ENCODE data around the gene LRRC36. TPM values are rescaled to one million over a fixed set of nuclear protein-coding genes. Genes with fewer than 3 reads are reported as not detected.

The LRRC36 gene
- total RNA-seq, 1 experiment from 2014 or later = 0.13 TPM

- ATAC-seq = no peak
- Mint-ChIP-seq H3K4me3 (no peak overlapping the region), H3K36me3 (no peaks in the 10 kb centered on the region), H3K27ac (no peak overlapping the region), H3K9me3 (no peaks in the 10 kb centered on the region), H3K4me1 (no peaks in the 10 kb centered on the region), H3K27me3 (ENCODE audit: low read depth) (peaks cover 27% of the 10 kb centered on the region)
- ChIA-PET POLR2A (no interaction called here), CTCF (interaction anchor here (0.6 to 6.8 kb wide), 2 partner anchors 14 to 407 kb away, joined by 3 to 51 read pairs; no protein-coding TSS in a partner anchor)
- TF ChIP-seq JAZF1 (CRISPR knock-in tag; IDR thresholded peaks at IDR 0.05) (no peak), FOXJ3 (CRISPR knock-in tag; IDR thresholded peaks at IDR 0.05; ENCODE audit: borderline replicate concordance) (no peak), ATF2 (CRISPR knock-in tag; IDR thresholded peaks at IDR 0.05; ENCODE audit: borderline replicate concordance, low read depth) (no peak), ZNF138 (CRISPR knock-in tag; conservative IDR thresholded peaks at IDR 0.05) (no peak), ZBTB21 (CRISPR knock-in tag; IDR thresholded peaks at IDR 0.05; ENCODE audit: borderline replicate concordance) (no peak), TCF7 (CRISPR knock-in tag; IDR thresholded peaks at IDR 0.05; ENCODE audit: low read depth) (no peak), AR (CRISPR knock-in tag; IDR thresholded peaks at IDR 0.05) (no peak), ELF4 (CRISPR knock-in tag; IDR thresholded peaks at IDR 0.05; ENCODE audit: low read depth) (no peak)
- no peak for DNase-seq (ENCODE audit: low spot score)
Observed at GRCh38 chr16:67299269-67299668, 27.3 kb upstream of the LRRC36 start.

- DNase-seq (ENCODE audit: low spot score) (no peak), ATAC-seq (no peak)
- Mint-ChIP-seq H3K27me3 (ENCODE audit: low read depth) (peaks cover 13% of the 10 kb centered on the region), H3K9me3 (no peaks in the 10 kb centered on the region), H3K4me1 (no peaks in the 10 kb centered on the region), H3K27ac (no peak overlapping the region), H3K4me3 (no peak overlapping the region), H3K36me3 (no peaks in the 10 kb centered on the region)
- POLR2A ChIA-PET = no interaction called here
- TF ChIP-seq ZSCAN18 (CRISPR knock-in tag; IDR thresholded peaks at IDR 0.05) = no peak
- TF ChIP-seq JUN (CRISPR knock-in tag; IDR thresholded peaks at IDR 0.05) = no peak
- no peak for TF ChIP-seq USF1 (CRISPR knock-in tag; IDR thresholded peaks at IDR 0.05)
- no peak for TF ChIP-seq SP1 (CRISPR knock-in tag; conservative IDR thresholded peaks at IDR 0.05)
- TF ChIP-seq GABPB1 (CRISPR knock-in tag; IDR thresholded peaks at IDR 0.05) = no peak
- CTCF ChIA-PET = no interaction called here
Observed at GRCh38 chr16:67301080-67301782, 25.4 kb upstream of the LRRC36 start.

GRCh38 chr16:67302076-67302475 is 24.5 kb upstream of the LRRC36 start:
- H3K9me3 Mint-ChIP-seq = no peaks in the 10 kb centered on the region
- peaks cover 9% of the 10 kb centered on the region for H3K27me3 Mint-ChIP-seq (ENCODE audit: low read depth)
- no peak overlapping the region for H3K27ac Mint-ChIP-seq
- ChIA-PET CTCF (interaction anchor here (0.6 to 1.9 kb wide), 5 partner anchors 17 to 56 kb away, joined by 3 to 9 read pairs (median 4); partner anchors contain the start of genes KCTD19 and LRRC36), POLR2A (no interaction called here)
- no peaks in the 10 kb centered on the region for H3K36me3 Mint-ChIP-seq
- H3K4me1 Mint-ChIP-seq = no peaks in the 10 kb centered on the region
- ATAC-seq (no peak), DNase-seq (ENCODE audit: low spot score) (no peak)
- no peak overlapping the region for H3K4me3 Mint-ChIP-seq
- TF ChIP-seq CTCF (IDR thresholded peaks at IDR 0.05) (no peak), ARID4B (CRISPR knock-in tag; IDR thresholded peaks at IDR 0.05; ENCODE audit: borderline replicate concordance) (no peak), PRRX2 (CRISPR knock-in tag; IDR thresholded peaks at IDR 0.05) (no peak), TEAD1 (CRISPR knock-in tag; IDR thresholded peaks at IDR 0.05) (no peak), FOXJ3 (CRISPR knock-in tag; IDR thresholded peaks at IDR 0.05; ENCODE audit: borderline replicate concordance) (no peak), NR2C2 (CRISPR knock-in tag; IDR thresholded peaks at IDR 0.05) (no peak)

Measured in WTC11 (cell line).